ENCODE measurements around the gene LIN28A. TPM values are rescaled to one million over a fixed set of nuclear protein-coding genes. Genes with fewer than 3 reads are reported as not detected.
A peak's percentile ranks its signal among the peaks of the same experiment; 100 is the strongest.

Gene LIN28A
- total RNA-seq, 1 experiment from 2014 or later: 1,289 TPM

DNA sequence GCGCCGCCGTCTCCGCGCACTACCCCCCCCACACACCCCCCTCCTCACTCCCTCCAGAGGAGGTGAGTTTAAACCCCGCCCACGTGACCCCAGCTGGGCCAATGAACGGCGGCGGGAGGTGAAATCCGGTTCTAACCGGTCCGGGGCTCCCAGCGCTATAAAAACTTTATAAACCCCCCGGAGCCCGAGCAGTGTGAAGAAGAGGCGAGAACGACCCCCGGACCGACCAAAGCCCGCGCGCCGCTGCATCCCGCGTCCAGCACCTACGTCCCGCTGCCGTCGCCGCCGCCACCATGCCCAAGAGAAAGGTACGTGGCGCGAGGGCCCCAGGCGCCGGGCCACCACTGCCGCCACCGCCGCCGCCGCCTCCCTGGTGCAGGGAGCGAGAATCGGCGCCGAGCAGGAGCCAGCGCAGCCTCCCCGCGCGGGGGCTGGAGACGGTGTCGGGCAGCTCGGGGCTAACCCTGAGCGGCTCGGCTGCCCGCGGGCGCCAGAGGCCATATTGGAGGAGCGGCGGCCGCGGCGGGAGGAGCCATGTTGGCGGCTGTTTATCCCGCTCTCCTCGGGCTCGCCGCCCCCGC lies 61.8 kb downstream of the LIN28A start, which contains the start of gene HMGN2:
TSS of gene HMGN2 (plus strand) at position 121 of the 581 bp plus-strand sequence. CDS start at position 294, 173 bp downstream.
- no peaks in the 10 kb centered on the region for H3K79me1 ChIP-seq (ENCODE audit: insufficient read depth, low read depth, low read length, poor library complexity, severe bottlenecking)
- peak within 1 kb of the TSS; percentile 99 for H3K18ac ChIP-seq (ENCODE audit: insufficient read length, low read depth, low read length)
- peak within 1 kb of the TSS; percentile 94 for H3K4me2 ChIP-seq (ENCODE audit: insufficient read depth, insufficient read length, low read length)
- no peaks in the 10 kb centered on the region; the same call in 1 of the 2 replicates for H3K4me1 ChIP-seq (ENCODE audit: insufficient read depth, low read length)
- H3K23ac ChIP-seq (ENCODE audit: insufficient read length, low read depth, low read length): no peak within 1 kb of the TSS
- no peak within 1 kb of the TSS for H2BK20ac ChIP-seq (ENCODE audit: low read depth, low read length, poor library complexity, severe bottlenecking)
- Mint-ChIP-seq H3K27me3 (ENCODE audit: low read depth) (no peaks in the 10 kb centered on the region; the same call in 1 of the 2 replicates), H3K4me3 (peak within 1 kb of the TSS; percentile 88 to 90), H3K36me3 (ENCODE audit: insufficient read depth in 1 of 3, low read depth in 3 of 3) (peaks cover 45 to 67% (median 66%) of the 10 kb centered on the region in 3 experiments), H3K27ac (peak within 1 kb of the TSS; percentile 96 to 99 (median 99)), H3K9me3 (no peaks in the 10 kb centered on the region), H3K4me1 (peaks cover 31 to 43% of the 10 kb centered on the region in 2 experiments)
- peaks cover 10% of the 10 kb centered on the region for H3K23me2 ChIP-seq (ENCODE audit: insufficient read length, low read depth, low read length, poor library complexity, severe bottlenecking)
- no peaks in the 10 kb centered on the region for H3K27me3 ChIP-seq (ENCODE audit: insufficient read depth, low read length)
- H2AK5ac ChIP-seq (ENCODE audit: insufficient read length, low read length): no peak within 1 kb of the TSS
- peak; percentile 88 for DNase-seq
- TF ChIP-seq, protein P1, sequence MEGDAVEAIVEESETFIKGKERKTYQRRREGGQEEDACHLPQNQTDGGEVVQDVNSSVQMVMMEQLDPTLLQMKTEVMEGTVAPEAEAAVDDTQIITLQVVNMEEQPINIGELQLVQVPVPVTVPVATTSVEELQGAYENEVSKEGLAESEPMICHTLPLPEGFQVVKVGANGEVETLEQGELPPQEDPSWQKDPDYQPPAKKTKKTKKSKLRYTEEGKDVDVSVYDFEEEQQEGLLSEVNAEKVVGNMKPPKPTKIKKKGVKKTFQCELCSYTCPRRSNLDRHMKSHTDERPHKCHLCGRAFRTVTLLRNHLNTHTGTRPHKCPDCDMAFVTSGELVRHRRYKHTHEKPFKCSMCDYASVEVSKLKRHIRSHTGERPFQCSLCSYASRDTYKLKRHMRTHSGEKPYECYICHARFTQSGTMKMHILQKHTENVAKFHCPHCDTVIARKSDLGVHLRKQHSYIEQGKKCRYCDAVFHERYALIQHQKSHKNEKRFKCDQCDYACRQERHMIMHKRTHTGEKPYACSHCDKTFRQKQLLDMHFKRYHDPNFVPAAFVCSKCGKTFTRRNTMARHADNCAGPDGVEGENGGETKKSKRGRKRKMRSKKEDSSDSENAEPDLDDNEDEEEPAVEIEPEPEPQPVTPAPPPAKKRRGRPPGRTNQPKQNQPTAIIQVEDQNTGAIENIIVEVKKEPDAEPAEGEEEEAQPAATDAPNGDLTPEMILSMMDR (conservative IDR thresholded peaks at IDR 0.05): no peak
- no peak within 1 kb of the TSS for H3K56ac ChIP-seq (ENCODE audit: insufficient read length, low read depth, low read length)
- no peak within 1 kb of the TSS for H2BK15ac ChIP-seq (ENCODE audit: low read depth, low read length)
- no peaks in the 10 kb centered on the region for H4K20me1 ChIP-seq (ENCODE audit: control insufficient read depth, insufficient read depth, insufficient read length)
- H2AFZ ChIP-seq (ENCODE audit: low read length): no peak within 1 kb of the TSS
- H3K9me3 ChIP-seq (ENCODE audit: control insufficient read depth, low read depth, low read length): no peaks in the 10 kb centered on the region
- H3K27ac ChIP-seq (ENCODE audit: insufficient read length, low read depth, low read length): peak within 1 kb of the TSS; percentile 61
- no peak within 1 kb of the TSS; the same call in 1 of the 2 replicates for H3K4ac ChIP-seq (ENCODE audit: low read depth, low read length)
- peak within 1 kb of the TSS; percentile 92 for H2BK12ac ChIP-seq (ENCODE audit: insufficient read length, low read depth, low read length)
- H2BK5ac ChIP-seq (ENCODE audit: insufficient read length, low read length): peak within 1 kb of the TSS; percentile 32
- H3K9ac ChIP-seq (ENCODE audit: extremely low read depth, insufficient read length, low read length): peak within 1 kb of the TSS; percentile 92
- H3K79me2 ChIP-seq (ENCODE audit: insufficient read depth, low read length): peaks cover 4% of the 10 kb centered on the region; the same call in 1 of the 2 replicates
- H4K8ac ChIP-seq (replicated peaks; ENCODE audit: insufficient read length, low read depth, low read length): no peak within 1 kb of the TSS
- H3T11ph ChIP-seq (ENCODE audit: low read length): no peak within 1 kb of the TSS
- no peak within 1 kb of the TSS for H4K91ac ChIP-seq (ENCODE audit: insufficient read length, low read depth, low read length)
- H2BK120ac ChIP-seq (ENCODE audit: low read depth, low read length, poor library complexity, severe bottlenecking): peak within 1 kb of the TSS; percentile 90
- H4K5ac ChIP-seq (ENCODE audit: insufficient read length, low read depth, low read length): no peak within 1 kb of the TSS
- WGBS (ENCODE audit: extremely low coverage, insufficient read length, low lambda C conversion rate): no CpG with 5 or more reads among the region's 69 CpGs
- H3K14ac ChIP-seq (ENCODE audit: insufficient read depth, low read length): peak within 1 kb of the TSS; percentile 100
